Right lobe of liver (tissue), 4 donors: ENCODE results near the gene EPHB3.

Source experiments
- CTCF ChIP-seq, 4 donors: fragments of 200-600 bp in 3 of 4; fragments of 450-650 bp in 1 of 4; IDR thresholded peaks; one replicate each; pipeline versions ENCODE4 v1.5.1 to v1.8.0; 2016 to 2022; ENCODE audit warnings: antibody characterized with exemption in 4 of 4, mild to moderate bottlenecking in 2 of 4
- POLR2A ChIP-seq: fragments of 450-650 bp; IDR thresholded peaks from one replicate; pipeline ENCODE4 v1.6.1; 2017; ENCODE audit warnings: antibody characterized with exemption, mild to moderate bottlenecking
- donor health status: DM: no; HTN: no; CAD: no.
- donor health status: DM: no; HTN: no; CAD: no.
- donor health status: DM: no; HTN: yes; CAD: no.

- TF ChIP-seq CTCF (IDR thresholded peaks at IDR 0.05) (no peak), POLR2A (no peak)
Observed at GRCh38 chr3:184576457-184577240, 15.1 kb downstream of the EPHB3 start.
